ENCODE results near the gene HMGN5. TPM values are rescaled to one million over a fixed set of nuclear protein-coding genes. Genes with fewer than 3 reads are reported as not detected.

The HMGN5 gene
- polyA plus RNA-seq, 1 of the 3 experiments (the other 2 are of a cell fraction): 1.5 TPM

GRCh38 chrX:81202456-81202819 is 725 bp upstream of the HMGN5 start:
- Histone ChIP-seq H3K9ac (peak overlapping the region; percentile 76), H3K4me1 (ENCODE audit: control insufficient read depth in 1 of 2, insufficient read depth in 2 of 2, low read depth in 1 of 2, low read length in 1 of 2) (no peaks in the 10 kb centered on the region; a peak in 1 of 4 replicates), H3K4me2 (peak overlapping the region; percentile 80), H3K27ac (ENCODE audit: low read depth in 2 of 2, low read length in 1 of 2) (peak overlapping the region; percentile 74 to 90), H3K36me3 (replicated peaks in 1 of 2; ENCODE audit: control insufficient read depth in 1 of 2, insufficient read depth in 2 of 2, low read length in 1 of 2) (no peaks in the 10 kb centered on the region), H3K27me3 (ENCODE audit: insufficient read depth) (no peaks in the 10 kb centered on the region), H3K9me2 (no peaks in the 10 kb centered on the region), H3K79me2 (ENCODE audit: insufficient read depth) (peaks cover 24% of the 10 kb centered on the region), H2AFZ (ENCODE audit: low read depth) (peak overlapping the region; percentile 92), H3K9me3 (no peaks in the 10 kb centered on the region), H3K4me3 (ENCODE audit: low read depth in 2 of 2, low read length in 1 of 2) (peak overlapping the region; percentile 69), H3F3A (replicated peaks; ENCODE audit: insufficient read depth) (peaks cover 6% of the 10 kb centered on the region), H4K20me1 (ENCODE audit: insufficient read depth) (no peaks in the 10 kb centered on the region)
- POLR2A ChIA-PET: interaction anchor here (0.6 kb wide), 2 partner anchors 23 to 660 kb away, joined by 3 to 4 read pairs; no protein-coding TSS in a partner anchor
- no peak for TF ChIP-seq USF1 (IDR thresholded peaks at IDR 0.05; ENCODE audit: borderline replicate concordance, low read depth)
- no peak for TF ChIP-seq GABPA (IDR thresholded peaks at IDR 0.05; ENCODE audit: low read depth)
- no peak for TF ChIP-seq MXI1 (IDR thresholded peaks at IDR 0.05; ENCODE audit: low read depth, low read length)
- no peak for TF ChIP-seq POLR2AphosphoS5 (IDR thresholded peaks at IDR 0.05; ENCODE audit: low read depth, low read length)
- no peak for TF ChIP-seq NFIC (IDR thresholded peaks at IDR 0.05; ENCODE audit: borderline replicate concordance)
- TF ChIP-seq TAF1 (IDR thresholded peaks at IDR 0.05; ENCODE audit: borderline replicate concordance, low read depth, low read length): no peak
- TF ChIP-seq RXRA (IDR thresholded peaks at IDR 0.05; ENCODE audit: borderline replicate concordance, low read depth): no peak
- TF ChIP-seq MAX (IDR thresholded peaks at IDR 0.05; ENCODE audit: low read depth): no peak
- no peak for TF ChIP-seq EP300 (IDR thresholded peaks at IDR 0.05; ENCODE audit: borderline replicate concordance in 1 of 2, low read depth in 1 of 2, low read length in 1 of 2)
- no peak for TF ChIP-seq PBX3 (IDR thresholded peaks at IDR 0.05)
- no peak for TF ChIP-seq FOXJ3 (CRISPR knock-in tag; IDR thresholded peaks at IDR 0.05)
- TF ChIP-seq MEF2A (IDR thresholded peaks at IDR 0.05; ENCODE audit: borderline replicate concordance, low read depth): no peak
- TF ChIP-seq REST (IDR thresholded peaks at IDR 0.05; ENCODE audit: low read depth, low read length): no peak
- no peak for TF ChIP-seq ZBTB33 (IDR thresholded peaks at IDR 0.05; ENCODE audit: borderline replicate concordance, low read depth)
- no peak for TF ChIP-seq YY1 (IDR thresholded peaks at IDR 0.05; ENCODE audit: low read depth)
- no peak for TF ChIP-seq CHD2 (IDR thresholded peaks at IDR 0.05; ENCODE audit: low read length, partially characterized antibody)
- no peak for TF ChIP-seq FOSL2 (IDR thresholded peaks at IDR 0.05; ENCODE audit: borderline replicate concordance, low read depth)
- no peak for TF ChIP-seq JUND (IDR thresholded peaks at IDR 0.05)
- no peak for TF ChIP-seq IRF3 (IDR thresholded peaks at IDR 0.05; ENCODE audit: low read depth, low read length)
- under 1% methylated on average over 8 of the region's 8 CpGs for WGBS (ENCODE audit: low lambda C conversion rate)
- no peak for DNase-seq
- CTCF ChIA-PET: no interaction called here

Measured in SK-N-SH (cell line).